ENCODE data around the gene CTNNBL1.
A peak's percentile ranks its signal among the peaks of the same experiment; 100 is the strongest.

Gene CTNNBL1

DNA sequence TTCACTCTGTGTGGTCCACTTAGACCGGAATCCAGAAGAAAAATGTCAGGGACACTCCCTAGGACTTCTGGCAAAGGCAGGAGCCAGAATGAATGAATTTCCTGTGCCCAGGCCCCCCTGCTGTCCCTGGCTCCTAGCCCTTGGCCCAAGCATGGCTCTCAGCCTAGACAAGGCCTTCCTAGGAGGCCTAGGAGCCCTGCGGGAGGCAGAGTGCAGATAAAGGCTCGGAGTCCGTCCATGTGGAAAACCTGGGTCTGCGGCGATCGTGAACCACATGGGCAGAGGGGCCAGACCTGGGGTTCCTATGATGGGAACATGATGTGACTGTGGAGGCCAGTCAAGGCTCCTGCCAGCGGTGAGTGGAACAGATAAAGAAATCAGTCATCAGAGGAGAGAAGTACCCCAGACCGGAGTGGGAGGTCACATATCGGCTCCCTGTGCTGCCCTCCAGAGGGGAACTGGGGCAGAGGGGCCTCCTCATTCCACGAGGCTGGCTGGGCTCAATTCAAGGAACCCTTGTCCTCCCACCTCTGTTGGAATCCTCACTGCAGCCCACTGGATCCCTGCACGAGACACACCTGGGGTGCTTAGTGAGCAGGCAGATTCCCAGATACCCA, 203.2 kb downstream of the CTNNBL1 start:
- no peak for FAIRE-seq
- TF ChIP-seq POLR2A (IDR thresholded peaks at IDR 0.05; ENCODE audit: low read depth, low read length) (no peak), POLR2AphosphoS5 (IDR thresholded peaks at IDR 0.05; ENCODE audit: low read depth, low read length) (no peak), TAF1 (IDR thresholded peaks at IDR 0.05; ENCODE audit: borderline replicate concordance, low read depth, low read length) (no peak)
- DNase-seq (ENCODE audit: insufficient read length), result no peak

DNA sequence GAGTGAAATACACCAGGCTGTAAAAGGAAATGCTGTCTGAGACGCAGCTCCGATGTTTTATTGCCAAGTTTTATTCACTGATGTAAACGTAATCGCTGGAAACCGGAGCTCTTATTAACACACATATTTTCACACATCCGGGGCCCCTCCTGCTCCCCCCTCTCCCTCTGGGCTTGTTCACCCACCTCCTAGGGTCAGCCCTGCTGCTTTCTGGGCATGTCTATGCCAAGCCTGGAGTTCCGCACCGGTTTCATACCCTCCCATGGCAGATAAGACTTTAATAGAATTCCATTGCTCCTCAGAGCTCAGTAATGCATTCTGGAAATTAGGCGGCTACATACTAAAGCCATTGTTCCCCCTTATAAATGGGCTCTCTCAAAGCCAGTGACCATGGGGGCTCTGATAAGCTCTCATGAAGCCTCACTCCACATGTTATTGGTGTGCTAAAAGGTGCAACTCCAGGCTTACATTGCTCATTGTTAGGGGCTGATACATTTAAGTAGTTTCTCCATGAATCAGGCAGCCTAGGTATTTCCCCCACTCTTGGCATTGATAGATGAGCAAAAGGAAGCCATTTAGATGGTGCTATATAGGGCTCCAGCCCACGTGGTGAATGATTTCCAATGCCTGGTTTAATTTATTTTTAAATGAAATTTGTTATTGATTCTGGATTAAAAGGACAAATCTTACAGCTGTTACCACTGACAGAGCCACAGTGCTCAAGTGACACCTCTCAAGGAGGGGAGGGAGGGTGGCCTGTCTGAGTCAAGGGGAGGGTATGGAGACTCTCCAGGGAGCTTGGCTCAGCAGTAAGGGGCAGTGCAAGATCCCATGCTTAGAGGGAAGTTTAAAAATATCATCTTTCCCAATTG, 204.6 kb downstream of the CTNNBL1 start:
- DNase-seq (ENCODE audit: insufficient read length) (no peak), FAIRE-seq (no peak)
- TF ChIP-seq POLR2A (IDR thresholded peaks at IDR 0.05; ENCODE audit: low read depth, low read length) (no peak), POLR2AphosphoS5 (IDR thresholded peaks at IDR 0.05; ENCODE audit: low read depth, low read length) (no peak), TAF1 (IDR thresholded peaks at IDR 0.05; ENCODE audit: borderline replicate concordance, low read depth, low read length) (no peak)

DNA sequence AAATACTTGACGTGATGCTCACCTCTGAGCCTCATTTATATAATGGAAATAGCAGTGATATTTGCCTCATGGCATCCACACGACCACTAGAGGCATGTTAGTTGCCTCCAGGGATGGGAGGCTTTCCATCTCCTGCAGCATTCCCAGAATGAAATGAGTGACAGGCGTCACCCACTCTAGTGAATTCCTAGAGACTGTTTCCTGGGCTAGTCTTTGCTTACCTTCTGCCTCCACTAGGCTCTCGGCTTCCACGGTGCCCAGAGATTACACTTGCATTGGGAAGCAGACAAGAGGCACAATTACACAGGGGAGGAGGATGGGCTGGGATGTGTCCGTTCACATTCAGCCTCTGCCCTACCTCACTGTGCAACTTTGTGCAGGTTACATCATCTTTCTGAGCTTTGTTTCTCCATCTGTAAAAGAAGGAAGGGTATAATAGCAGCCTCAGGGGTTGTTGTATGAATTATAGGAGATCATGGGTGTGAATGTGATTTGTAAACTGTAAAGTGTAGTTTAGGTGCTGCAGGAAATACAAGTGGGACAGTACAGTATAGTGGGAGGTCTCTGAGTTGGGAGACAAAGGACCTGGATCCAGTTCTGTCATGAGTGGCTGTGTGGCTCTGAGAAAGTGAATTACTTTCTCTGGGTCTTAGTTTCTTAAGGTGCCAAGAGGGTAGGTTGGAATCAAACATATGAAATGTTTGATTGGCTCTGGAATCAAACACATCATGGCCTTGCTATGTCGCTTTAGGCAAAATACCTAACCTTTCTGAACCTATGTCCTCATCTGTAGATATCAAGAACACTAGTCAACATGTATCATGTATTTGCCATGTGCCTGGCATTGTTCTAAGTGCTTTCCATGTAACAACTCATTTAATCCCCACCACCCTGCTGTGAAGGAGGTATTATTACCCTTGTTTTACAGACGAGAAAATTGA, 205.5 kb downstream of the CTNNBL1 start:
- FAIRE-seq, result no peak
- DNase-seq (ENCODE audit: insufficient read length), result no peak
- no peak for TF ChIP-seq TAF1 (IDR thresholded peaks at IDR 0.05; ENCODE audit: borderline replicate concordance, low read depth, low read length)
- TF ChIP-seq POLR2A (IDR thresholded peaks at IDR 0.05; ENCODE audit: low read depth, low read length), result no peak
- no peak for TF ChIP-seq POLR2AphosphoS5 (IDR thresholded peaks at IDR 0.05; ENCODE audit: low read depth, low read length)

DNA sequence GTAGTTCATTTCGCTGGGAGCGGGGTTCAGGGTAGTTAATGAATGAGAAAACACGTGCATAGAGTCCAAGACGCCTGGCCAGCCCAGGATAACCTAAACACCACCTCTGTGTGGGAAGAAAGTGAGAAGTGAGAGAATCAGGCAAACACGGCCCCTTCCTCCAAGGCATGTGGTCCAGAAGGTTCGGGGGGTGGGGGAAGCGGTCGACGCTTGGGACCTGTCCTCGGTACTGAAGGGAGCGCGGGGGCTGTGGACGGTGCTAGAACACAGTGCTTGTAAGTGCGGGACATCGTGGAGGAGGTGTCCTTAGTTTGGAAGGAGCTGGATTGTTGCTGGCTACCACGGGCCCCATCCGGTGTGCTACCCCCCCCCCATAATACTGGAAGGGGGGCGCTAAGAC, 207.4 kb downstream of the CTNNBL1 start:
- no peak for FAIRE-seq
- TF ChIP-seq POLR2A (IDR thresholded peaks at IDR 0.05; ENCODE audit: low read depth, low read length) (no peak), POLR2AphosphoS5 (IDR thresholded peaks at IDR 0.05; ENCODE audit: low read depth, low read length) (no peak), TAF1 (IDR thresholded peaks at IDR 0.05; ENCODE audit: borderline replicate concordance, low read depth, low read length) (no peak)
- DNase-seq (ENCODE audit: insufficient read length), result no peak

DNA sequence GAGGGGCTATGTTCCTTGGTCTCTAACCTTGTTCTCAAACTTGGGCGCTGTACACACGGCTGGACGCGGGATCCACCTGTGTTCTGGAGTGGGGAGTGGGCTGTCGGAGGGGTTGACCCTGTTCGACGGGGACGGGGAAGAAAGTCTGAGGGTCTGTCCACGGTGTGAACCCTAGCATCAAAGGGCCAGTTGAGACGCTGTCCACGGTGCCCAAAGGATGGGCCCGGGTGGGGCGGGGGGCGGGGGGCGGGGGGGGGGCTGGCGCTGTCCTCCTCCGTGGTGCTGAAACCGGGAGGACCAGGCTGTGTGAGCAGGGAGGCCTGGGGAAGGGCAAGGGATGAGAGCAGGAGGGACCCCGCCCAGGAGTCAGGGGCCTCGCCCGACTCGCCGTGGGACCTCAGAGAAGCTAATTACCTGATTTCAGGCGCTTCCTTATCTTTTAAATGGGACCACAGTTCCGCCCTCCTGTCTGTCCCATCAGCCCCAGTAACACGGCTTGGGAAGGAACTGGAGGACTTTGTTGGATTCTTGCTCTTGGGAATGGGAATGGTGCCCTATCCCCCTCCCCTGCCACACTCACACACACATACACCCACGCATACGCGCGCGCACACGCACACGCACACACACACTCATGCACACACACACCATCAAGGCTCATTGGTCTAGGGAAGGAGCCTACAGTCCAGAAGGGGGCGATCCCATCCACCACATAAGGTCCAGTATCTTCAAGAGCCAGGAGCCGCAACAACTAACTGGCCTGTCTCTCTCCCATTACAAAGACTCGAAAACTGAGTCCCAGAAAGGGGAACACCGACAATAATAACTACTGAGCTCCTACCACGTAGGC, 208.0 kb downstream of the CTNNBL1 start:
- peak; percentile 77 for DNase-seq (ENCODE audit: insufficient read length)
- TF ChIP-seq POLR2A (IDR thresholded peaks at IDR 0.05; ENCODE audit: low read depth, low read length) (no peak), TAF1 (IDR thresholded peaks at IDR 0.05; ENCODE audit: borderline replicate concordance, low read depth, low read length) (no peak), POLR2AphosphoS5 (IDR thresholded peaks at IDR 0.05; ENCODE audit: low read depth, low read length) (no peak)
- FAIRE-seq, result peak; percentile 95

DNA sequence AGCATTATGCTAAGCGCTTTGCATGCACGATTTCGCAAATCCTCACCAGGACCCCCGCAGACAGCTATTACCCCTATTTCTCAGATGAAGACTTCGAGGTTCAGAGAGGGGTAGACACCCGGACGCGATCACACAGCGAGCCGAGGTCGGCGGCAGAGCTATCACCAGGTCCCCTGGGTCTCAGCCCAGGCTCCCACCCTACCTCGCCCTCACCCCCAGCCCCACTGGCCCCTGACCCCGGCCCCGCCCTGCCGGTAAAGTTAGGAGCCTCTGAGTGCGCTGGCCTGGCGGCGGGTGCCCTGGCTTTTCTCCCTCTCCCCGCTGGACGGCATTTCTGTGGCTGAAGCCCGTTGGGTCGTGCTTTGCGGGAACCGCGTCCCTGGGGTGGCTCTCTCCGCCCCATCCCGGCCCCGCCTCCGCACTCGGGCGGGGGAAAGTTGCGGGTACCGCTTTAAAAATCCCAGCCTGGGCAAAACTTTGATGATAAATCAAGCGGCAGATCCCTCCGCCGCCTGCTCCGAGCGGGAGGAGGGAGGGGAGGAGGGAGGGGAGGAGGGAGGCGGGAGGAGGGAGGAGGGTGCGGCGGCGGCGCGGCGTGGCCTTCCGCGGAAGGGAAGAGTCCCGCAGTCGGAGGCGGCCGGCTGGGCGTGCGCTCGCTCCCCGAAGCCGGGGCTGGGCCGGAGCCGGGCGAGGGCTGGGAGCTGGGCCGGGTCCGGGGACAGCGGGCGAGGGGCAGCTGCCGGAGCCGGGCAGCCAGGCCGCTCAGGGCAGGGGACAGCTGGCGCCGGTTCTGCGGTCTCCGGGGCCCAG, 208.9 kb downstream of the CTNNBL1 start, which contains the start of gene VSTM2L:
TSS of gene VSTM2L (plus strand) at position 624 of the 810 bp plus-strand sequence. CDS start 224 bp downstream, outside the sequence.
- DNase-seq (ENCODE audit: insufficient read length) (peak; percentile 59), FAIRE-seq (peak; percentile 62)
- TF ChIP-seq POLR2AphosphoS5 (IDR thresholded peaks at IDR 0.05; ENCODE audit: low read depth, low read length) (no peak), TAF1 (IDR thresholded peaks at IDR 0.05; ENCODE audit: borderline replicate concordance, low read depth, low read length) (no peak), POLR2A (IDR thresholded peaks at IDR 0.05; ENCODE audit: low read depth, low read length) (no peak)

DNA sequence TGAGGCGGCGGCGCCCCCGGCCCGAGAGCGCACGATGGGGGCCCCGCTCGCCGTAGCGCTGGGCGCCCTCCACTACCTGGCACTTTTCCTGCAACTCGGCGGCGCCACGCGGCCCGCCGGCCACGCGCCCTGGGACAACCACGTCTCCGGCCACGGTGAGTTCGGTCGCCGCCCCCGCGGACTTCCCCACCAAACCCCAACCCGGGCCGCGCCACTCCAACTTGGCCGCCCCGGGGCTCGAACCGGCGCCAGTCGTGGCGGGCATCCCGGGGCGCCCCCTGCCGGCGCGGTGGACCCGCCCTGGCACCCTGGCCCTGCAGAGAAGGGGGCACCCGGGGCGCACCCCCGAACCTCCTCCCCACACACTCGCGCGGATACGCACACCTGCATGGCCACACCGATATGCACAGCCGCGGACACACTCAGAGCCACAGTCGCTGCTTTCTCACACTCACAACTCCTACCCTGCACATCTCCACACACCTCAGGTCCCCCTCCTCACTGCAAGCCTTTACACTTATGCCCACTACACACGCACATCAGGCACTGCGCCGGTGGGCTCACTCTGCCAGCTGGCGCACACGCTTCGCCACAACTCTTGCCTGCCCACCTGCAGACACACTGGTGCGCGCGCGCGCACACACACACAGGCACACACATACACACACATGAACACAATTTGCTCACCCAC, 209.6 kb downstream of the CTNNBL1 start:
- no peak for DNase-seq (ENCODE audit: insufficient read length)
- peak; percentile 67 for FAIRE-seq
- no peak for TF ChIP-seq POLR2A (IDR thresholded peaks at IDR 0.05; ENCODE audit: low read depth, low read length)
- TF ChIP-seq TAF1 (IDR thresholded peaks at IDR 0.05; ENCODE audit: borderline replicate concordance, low read depth, low read length), result no peak
- TF ChIP-seq POLR2AphosphoS5 (IDR thresholded peaks at IDR 0.05; ENCODE audit: low read depth, low read length), result no peak

DNA sequence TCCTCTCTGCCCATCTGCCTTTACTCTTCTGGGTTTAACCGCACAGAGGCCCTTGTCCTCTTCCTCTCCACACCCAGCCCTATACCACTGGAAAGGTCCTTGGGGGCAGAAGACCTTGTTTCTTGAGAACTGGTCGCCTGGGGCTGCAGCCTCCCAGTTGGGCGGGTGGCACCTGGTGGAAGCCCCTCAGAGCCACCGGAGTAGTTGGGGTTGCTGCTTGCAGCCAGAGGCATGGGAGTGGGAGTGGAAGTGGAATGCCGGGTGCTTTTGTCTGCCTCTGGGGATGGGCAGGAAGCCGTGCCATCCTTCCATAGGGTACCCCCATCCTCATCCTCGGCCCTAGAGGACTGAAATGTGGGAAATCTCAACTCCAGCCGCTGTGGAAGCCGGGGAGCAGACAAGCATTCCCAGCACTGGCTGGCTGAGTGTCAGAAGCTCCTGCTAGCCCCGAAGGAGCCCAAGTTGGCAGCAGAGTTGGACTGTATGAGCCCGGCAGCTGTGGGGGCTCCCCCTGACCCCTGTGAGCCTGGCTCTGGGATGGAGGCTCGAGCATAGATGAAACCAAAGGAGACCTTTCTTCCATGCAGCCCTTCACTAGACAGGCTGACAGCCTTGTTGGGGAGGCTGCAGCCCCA, 210.3 kb downstream of the CTNNBL1 start:
- no peak for TF ChIP-seq POLR2A (IDR thresholded peaks at IDR 0.05; ENCODE audit: low read depth, low read length)
- no peak for TF ChIP-seq TAF1 (IDR thresholded peaks at IDR 0.05; ENCODE audit: borderline replicate concordance, low read depth, low read length)
- TF ChIP-seq POLR2AphosphoS5 (IDR thresholded peaks at IDR 0.05; ENCODE audit: low read depth, low read length), result no peak
- no peak for FAIRE-seq

More for the DNA sequence above, 210.3 kb downstream of the CTNNBL1 start:
- no peak for DNase-seq (ENCODE audit: insufficient read length)

Data from GM12892 (cell line).